ENCODE results near the gene PAK6. TPM values are rescaled to one million over a fixed set of nuclear protein-coding genes. Genes with fewer than 3 reads are reported as not detected.

Gene PAK6
- total and polyA plus RNA-seq, 9 of the 15 experiments (the other 6 are each of a cell fraction or from before 2014, with no cell fraction given): 0.03 to 0.74 (median 0.16) TPM; not detected in 2

- TF ChIP-seq CEBPG (CRISPR knock-in tag; IDR thresholded peaks at IDR 0.05) (no peak), CEBPG (tag; conservative IDR thresholded peaks at IDR 0.05 in 1 of 2, IDR thresholded peaks at IDR 0.05 in 1 of 2) (no peak), KDM2B (CRISPR knock-in tag; IDR thresholded peaks at IDR 0.05) (no peak), ZNF512 (tag; IDR thresholded peaks at IDR 0.05) (no peak), ZNF699 (CRISPR knock-in tag; IDR thresholded peaks at IDR 0.05; ENCODE audit: insufficient replicate concordance) (no peak), IRF2 (CRISPR knock-in tag; IDR thresholded peaks at IDR 0.05) (no peak), MCM5 (IDR thresholded peaks at IDR 0.05; ENCODE audit: low read depth) (no peak), RHOXF2B (CRISPR knock-in tag; conservative IDR thresholded peaks at IDR 0.05) (no peak), CHCHD3 (CRISPR knock-in tag; IDR thresholded peaks at IDR 0.05) (no peak), FOXA1 (IDR thresholded peaks at IDR 0.05; ENCODE audit: borderline replicate concordance) (no peak), YY1 (IDR thresholded peaks at IDR 0.05; ENCODE audit: borderline replicate concordance in 1 of 3, control insufficient read depth in 1 of 3, extremely low read depth in 1 of 3, insufficient read depth in 3 of 3, insufficient read length in 1 of 3, insufficient replicate concordance in 2 of 3, low read depth in 1 of 3, low read length in 2 of 3) (peak in 1 of 3 experiments; percentile 27), RREB1 (CRISPR knock-in tag; IDR thresholded peaks at IDR 0.05) (0 out of 2 replicates have a peak, but pooled peaks have one; percentile 27), ZNF197 (CRISPR knock-in tag; IDR thresholded peaks at IDR 0.05; ENCODE audit: low read depth) (no peak), TAF9B (IDR thresholded peaks at IDR 0.05; ENCODE audit: partially characterized antibody) (no peak), NR2C2 (CRISPR knock-in tag; IDR thresholded peaks at IDR 0.05) (no peak), NR2C2 (tag; IDR thresholded peaks at IDR 0.05) (no peak), CTBP1 (IDR thresholded peaks at IDR 0.05; ENCODE audit: borderline replicate concordance) (no peak; the same call in 1 of the 2 replicates)
- TF ChIP-seq, protein P1, sequence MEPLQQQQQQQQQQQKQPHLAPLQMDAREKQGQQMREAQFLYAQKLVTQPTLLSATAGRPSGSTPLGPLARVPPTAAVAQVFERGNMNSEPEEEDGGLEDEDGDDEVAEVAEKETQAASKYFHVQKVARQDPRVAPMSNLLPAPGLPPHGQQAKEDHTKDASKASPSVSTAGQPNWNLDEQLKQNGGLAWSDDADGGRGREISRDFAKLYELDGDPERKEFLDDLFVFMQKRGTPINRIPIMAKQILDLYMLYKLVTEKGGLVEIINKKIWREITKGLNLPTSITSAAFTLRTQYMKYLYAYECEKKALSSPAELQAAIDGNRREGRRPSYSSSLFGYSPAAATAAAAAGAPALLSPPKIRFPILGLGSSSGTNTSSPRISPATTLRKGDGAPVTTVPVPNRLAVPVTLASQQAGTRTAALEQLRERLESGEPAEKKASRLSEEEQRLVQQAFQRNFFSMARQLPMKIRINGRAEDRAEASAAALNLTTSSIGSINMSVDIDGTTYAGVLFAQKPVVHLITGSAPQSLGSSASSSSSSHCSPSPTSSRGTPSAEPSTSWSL (CRISPR knock-in tag; IDR thresholded peaks at IDR 0.05; ENCODE audit: borderline replicate concordance): no peak
These were observed 71.4 kb downstream of the PAK6 start (continued) for GRCh38 chr15:40310001-40310959.

Measured in K562 (cell line).